B cell (primary cell): ENCODE data around the gene SMARCC2. TPM values are rescaled to one million over a fixed set of nuclear protein-coding genes. Genes with fewer than 3 reads are reported as not detected.
A peak's percentile ranks its signal among the peaks of the same experiment; 100 is the strongest.

Source experiments
- ATAC-seq: fragments of 200-7000 bp; cut with Tn5 transposase; one replicate; pipeline ENCODE4 v1.10.0; 2021; ENCODE audit warnings: low read depth, mild to moderate bottlenecking, moderate number of reproducible peaks, moderate library complexity
- CTCF ChIA-PET: fragments of 350-600 bp; sonication (Branson Sonifier 250); formaldehyde crosslinking; loops from one replicate; lab custom pipeline; 2021; ENCODE audit warnings: antibody characterized with exemption, inconsistent platforms; lab: Charles Lee
- POLR2A ChIA-PET: fragments of 350-600 bp; sonication (Branson Sonifier 250); formaldehyde crosslinking; loops from one replicate; lab custom pipeline; 2021; ENCODE audit warnings: antibody characterized with exemption; lab: Charles Lee
- DNase-seq: peaks from one replicate; pipeline ENCODE4 v3.0.0; 2013
- H2AFZ ChIP-seq: 2 replicates; pipeline ENCODE4 v1.6.1; 2012; ENCODE audit warnings: mild to moderate bottlenecking, low read depth, low read length; ENCODE audit not compliant: insufficient read depth, poor library complexity, severe bottlenecking
- H3K27ac ChIP-seq, 2 donors: 1 replicate in 1 of 2; 2 replicates in 1 of 2; pipeline ENCODE4 v1.5.1; 2012 to 2013; ENCODE audit warnings: low read length in 2 of 2, mild to moderate bottlenecking in 2 of 2, moderate library complexity in 1 of 2
- H3K27me3 ChIP-seq, 4 experiments: fragments of 200-600 bp in 1 of 4; sonication (generic) in 1 of 4; replicated peaks in 1 of 4; 1 replicate in 2 of 4; 2 replicates in 2 of 4; pipeline versions ENCODE4 v1.6.1 to v1.7.0; 2013 to 2016; ENCODE audit warnings: low read length in 3 of 4, mild to moderate bottlenecking in 2 of 4, mixed read lengths in 1 of 4, moderate library complexity in 1 of 4; ENCODE audit not compliant: insufficient read depth in 4 of 4, control insufficient read depth in 3 of 4; ENCODE audit errors: control extremely low read depth in 1 of 4
- H3K36me3 ChIP-seq, 2 experiments: replicated peaks in 1 of 2; 1 replicate in 1 of 2; 2 replicates in 1 of 2; pipeline versions ENCODE4 v1.6.1 to v1.7.1; 2013; ENCODE audit warnings: low read length in 1 of 2; ENCODE audit not compliant: insufficient read depth in 2 of 2, control insufficient read depth in 1 of 2; ENCODE audit errors: control extremely low read depth in 1 of 2, extremely low read depth in 1 of 2
- H3K4me1 ChIP-seq, 2 donors: fragments of 200-600 bp in 1 of 2; sonication (generic) in 1 of 2; 1 replicate in 1 of 2; 2 replicates in 1 of 2; pipeline versions ENCODE4 v1.5.1 to v1.6.1; 2013 to 2017; ENCODE audit warnings: low read length in 2 of 2; ENCODE audit not compliant: control insufficient read depth in 2 of 2, insufficient read depth in 2 of 2
- H3K4me2 ChIP-seq: replicated peaks from 2 replicates; pipeline ENCODE3; 2012; ENCODE audit warnings: mild to moderate bottlenecking, low read depth, low read length; ENCODE audit not compliant: poor library complexity, severe bottlenecking
- H3K4me3 ChIP-seq, 5 experiments: fragments of 200-600 bp in 1 of 5; sonication (generic) in 1 of 5; 1 replicate in 3 of 5; 2 replicates in 2 of 5; pipeline versions ENCODE4 v1.5.1 to v1.7.0; 2011 to 2016; ENCODE audit warnings: low read length in 4 of 5, mild to moderate bottlenecking in 4 of 5, low read depth in 2 of 5, control low read depth in 1 of 5, moderate library complexity in 1 of 5; ENCODE audit not compliant: insufficient read depth in 1 of 5; ENCODE audit errors: control extremely low read depth in 1 of 5, extremely low read depth in 1 of 5
- H3K79me2 ChIP-seq: fragments of 200-600 bp; sonication (generic); one replicate; pipeline ENCODE4 v1.6.0; 2016; ENCODE audit warnings: low read length; ENCODE audit not compliant: control insufficient read depth, insufficient read depth
- H3K9ac ChIP-seq: fragments of 200-600 bp; sonication (generic); 2 replicates; pipeline ENCODE4 v1.6.1; 2017; ENCODE audit warnings: mild to moderate bottlenecking, low read length, moderate library complexity
- H3K9me3 ChIP-seq, 3 donors: one replicate each; pipeline versions ENCODE4 v1.6.1 to v1.7.1; 2013; ENCODE audit warnings: low read length in 2 of 3; ENCODE audit not compliant: control insufficient read depth in 2 of 3, insufficient read depth in 1 of 3; ENCODE audit errors: control extremely low read depth in 1 of 3
- H4K20me1 ChIP-seq: 2 replicates; pipeline ENCODE4 v1.6.0; 2012; ENCODE audit warnings: mild to moderate bottlenecking, low read length; ENCODE audit not compliant: insufficient read depth, control insufficient read depth, poor library complexity, severe bottlenecking
- H3K27ac Mint-ChIP-seq: one replicate; pipeline ENCODE4 v1.8.0; 2021; ENCODE audit warnings: mixed read lengths
- H3K27me3 Mint-ChIP-seq: one replicate; pipeline ENCODE4 v1.8.0; 2021; ENCODE audit warnings: mixed read lengths
- H3K4me1 Mint-ChIP-seq: one replicate; pipeline ENCODE4 v1.8.0; 2021; ENCODE audit warnings: mixed read lengths
- H3K4me3 Mint-ChIP-seq: one replicate; pipeline ENCODE4 v1.8.0; 2021; ENCODE audit warnings: mixed read lengths
- H3K9me3 Mint-ChIP-seq: one replicate; pipeline ENCODE4 v1.8.0; 2022; ENCODE audit warnings: mixed read lengths; ENCODE audit not compliant: insufficient read depth
- EZH2 ChIP-seq: IDR thresholded peaks from 2 replicates; pipeline ENCODE4 v1.6.1; 2012; ENCODE audit warnings: borderline replicate concordance, low read depth, mild to moderate bottlenecking, moderate library complexity, low read length; ENCODE audit not compliant: insufficient read depth, poor library complexity, severe bottlenecking
- WGBS: methylation state at CpG from one replicate; pipeline ENCODE4 v1.1.5; 2013; ENCODE audit warnings: missing lambda C conversion rate; ENCODE audit not compliant: insufficient coverage; 5-methylcytosine and 5-hydroxymethylcytosine counted together
- intact Hi-C: fragments of 100-400 bp; cut with micrococcal nuclease; formaldehyde crosslinking; loops from one replicate; pipeline ENCODE4 v1.10.0; 2022
- polyA plus RNA-seq: library from polyadenylated mRNA; depleted of rRNA; stranded (reverse); fragments of >200 nt; gene quantifications from 2 replicates; pipeline ENCODE4 v1.2.3, GENCODE V29; 2012
- total RNA-seq, 2 donors: library from RNA; stranded (reverse); fragments of 120-200 nt in 1 of 2; gene quantifications; 1 replicate in 1 of 2; 2 replicates in 1 of 2; pipeline versions ENCODE4 v1.2.3 to v1.2.4, GENCODE V29; 2013 to 2022
- TF ChIP-seq, protein P1 (sequence below): fragments of 200-600 bp; IDR thresholded peaks from one replicate; pipeline ENCODE4 v1.8.0; 2022; ENCODE audit warnings: antibody characterized with exemption, mild to moderate bottlenecking

SMARCC2 gene
- total and polyA plus RNA-seq, 2 donors (not counting 1 experiment from before 2014, with no cell fraction given), result 70.4 to 198 TPM

- H3K9me3 ChIP-seq, result no peaks in the 10 kb centered on the region
- no peak overlapping the region for H2AFZ ChIP-seq
- no peaks in the 10 kb centered on the region for H3K27me3 Mint-ChIP-seq
- peaks cover 62% of the 10 kb centered on the region for H3K79me2 ChIP-seq
- H3K27ac ChIP-seq, result peak overlapping the region in 1 of 2 donors; percentile 80
- peaks cover 0 to 26% of the 10 kb centered on the region in 2 experiments for H3K36me3 ChIP-seq
- H3K4me1 Mint-ChIP-seq, result peaks cover 48% of the 10 kb centered on the region
- ChIA-PET CTCF (interaction anchor here (0.6 to 13.8 kb wide), 6 partner anchors 31 to 145 kb away, joined by 3 to 247 read pairs (median 4); partner anchors contain the start of genes RNF41 and SMARCC2), POLR2A (interaction anchor here (0.5 to 0.9 kb wide), 3 partner anchors 28 to 340 kb away, joined by 3 to 4 read pairs (median 3); no protein-coding TSS in a partner anchor)
- no peak overlapping the region for H3K4me3 Mint-ChIP-seq
- H3K4me2 ChIP-seq, result no peak overlapping the region
- DNase-seq, result no peak
- peaks cover 37 to 39% of the 10 kb centered on the region in 2 donors for H3K4me1 ChIP-seq
- no peak overlapping the region for H3K4me3 ChIP-seq
- peak overlapping the region; percentile 82 for H3K27ac Mint-ChIP-seq
- TF ChIP-seq, protein P1, sequence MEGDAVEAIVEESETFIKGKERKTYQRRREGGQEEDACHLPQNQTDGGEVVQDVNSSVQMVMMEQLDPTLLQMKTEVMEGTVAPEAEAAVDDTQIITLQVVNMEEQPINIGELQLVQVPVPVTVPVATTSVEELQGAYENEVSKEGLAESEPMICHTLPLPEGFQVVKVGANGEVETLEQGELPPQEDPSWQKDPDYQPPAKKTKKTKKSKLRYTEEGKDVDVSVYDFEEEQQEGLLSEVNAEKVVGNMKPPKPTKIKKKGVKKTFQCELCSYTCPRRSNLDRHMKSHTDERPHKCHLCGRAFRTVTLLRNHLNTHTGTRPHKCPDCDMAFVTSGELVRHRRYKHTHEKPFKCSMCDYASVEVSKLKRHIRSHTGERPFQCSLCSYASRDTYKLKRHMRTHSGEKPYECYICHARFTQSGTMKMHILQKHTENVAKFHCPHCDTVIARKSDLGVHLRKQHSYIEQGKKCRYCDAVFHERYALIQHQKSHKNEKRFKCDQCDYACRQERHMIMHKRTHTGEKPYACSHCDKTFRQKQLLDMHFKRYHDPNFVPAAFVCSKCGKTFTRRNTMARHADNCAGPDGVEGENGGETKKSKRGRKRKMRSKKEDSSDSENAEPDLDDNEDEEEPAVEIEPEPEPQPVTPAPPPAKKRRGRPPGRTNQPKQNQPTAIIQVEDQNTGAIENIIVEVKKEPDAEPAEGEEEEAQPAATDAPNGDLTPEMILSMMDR, result no peak
- no peak for TF ChIP-seq EZH2
- H3K9ac ChIP-seq, result no peak overlapping the region
- intact Hi-C loops, result no loop called here
- WGBS, result 64% methylated on average over 1 of the region's 4 CpGs
- H3K9me3 Mint-ChIP-seq, result no peaks in the 10 kb centered on the region
- peaks cover 4% of the 10 kb centered on the region for H4K20me1 ChIP-seq
- ATAC-seq, result no peak
- no peaks in the 10 kb centered on the region for H3K27me3 ChIP-seq
Observed at GRCh38 chr12:56124133-56124532, 65.2 kb downstream of the SMARCC2 start.

- Mint-ChIP-seq H3K4me1 (peaks cover 55% of the 10 kb centered on the region), H3K27ac (no peak overlapping the region), H3K4me3 (no peak overlapping the region), H3K9me3 (no peaks in the 10 kb centered on the region), H3K27me3 (no peaks in the 10 kb centered on the region)
- H3K79me2 ChIP-seq, result peaks cover 55% of the 10 kb centered on the region
- H3K9me3 ChIP-seq, result no peaks in the 10 kb centered on the region
- WGBS, result no CpG with 5 or more reads among the region's 2 CpGs
- H4K20me1 ChIP-seq, result peaks cover 4% of the 10 kb centered on the region
- ATAC-seq (no peak), DNase-seq (no peak)
- no peak overlapping the region for H3K4me3 ChIP-seq
- peaks cover 0 to 26% of the 10 kb centered on the region in 2 experiments for H3K36me3 ChIP-seq
- POLR2A ChIA-PET, result no interaction called here
- H3K27me3 ChIP-seq, result no peaks in the 10 kb centered on the region
- no peak overlapping the region for H3K4me2 ChIP-seq
- CTCF ChIA-PET, result interaction anchor here (0.6 to 13.8 kb wide), 8 partner anchors 33 to 301 kb away, joined by 3 to 247 read pairs (median 4); partner anchors contain the start of genes MYL6, RNF41 and SMARCC2
- intact Hi-C loops, result no loop called here
- TF ChIP-seq, protein P1, result no peak
- no peak for TF ChIP-seq EZH2
- no peak overlapping the region for H3K9ac ChIP-seq
- no peak overlapping the region for H3K27ac ChIP-seq
- no peak overlapping the region for H2AFZ ChIP-seq
- peaks cover 45% of the 10 kb centered on the region in 2 donors for H3K4me1 ChIP-seq
Observed at GRCh38 chr12:56122637-56123036, 66.6 kb downstream of the SMARCC2 start.
